ENCODE data around the gene MED16.

DNA sequence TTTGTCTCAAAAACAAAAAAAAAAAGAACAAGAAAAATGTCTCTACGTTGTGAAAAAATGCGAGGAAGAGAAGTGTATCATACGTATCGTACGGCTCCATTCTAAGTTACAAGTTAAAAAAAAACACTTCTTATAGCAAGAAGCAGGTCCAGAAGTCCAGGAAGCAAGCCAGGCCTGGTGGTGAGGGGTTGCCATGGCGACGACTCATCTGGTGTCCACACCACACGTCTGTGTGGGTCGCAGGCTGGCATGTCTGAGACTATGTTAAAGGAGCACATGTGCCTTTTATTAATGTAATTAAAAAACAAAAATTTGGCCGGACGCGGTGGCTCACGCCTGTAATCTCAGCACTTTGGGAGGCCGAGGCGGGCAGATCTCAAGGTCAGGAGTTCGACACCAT lies 5.9 kb downstream of the MED16 start:
- no peak for TF ChIP-seq EP300 (IDR thresholded peaks at IDR 0.05)
- TF ChIP-seq POLR2AphosphoS5 (IDR thresholded peaks at IDR 0.05), result no peak

Measured in suprapubic skin (tissue), 4 donors.